BE2C (cell line): ENCODE measurements around the gene FCGR3A. TPM values are rescaled to one million over a fixed set of nuclear protein-coding genes. Genes with fewer than 3 reads are reported as not detected.
"Not testable (repeated sequence)": the region's sequence is repeated elsewhere in the genome, so short reads cannot be mapped to it uniquely, and the experiment has no call there.

ENCODE experiments used
- DNase-seq: peaks from one replicate; pipeline ENCODE4 v3.0.0-alpha.2; 2020
- H3K27me3 ChIP-seq: fragments of 250-450 bp; sonication (Bioruptor Pico); 2 replicates; pipeline ENCODE4 v1.5.1; 2020; ENCODE audit warnings: mild to moderate bottlenecking
- H3K36me3 ChIP-seq: fragments of 250-450 bp; sonication (Bioruptor Pico); 2 replicates; pipeline ENCODE4 v1.5.1; 2020; ENCODE audit warnings: mild to moderate bottlenecking
- H3K4me1 ChIP-seq: fragments of 250-450 bp; sonication (Bioruptor Pico); 2 replicates; pipeline ENCODE4 v1.5.1; 2020
- H3K4me3 ChIP-seq: 2 replicates; pipeline ENCODE4 v1.5.1; 2011; ENCODE audit warnings: low read depth, low read length
- H3K9me3 ChIP-seq: fragments of 250-450 bp; sonication (Bioruptor Pico); 2 replicates; pipeline ENCODE4 v1.5.1; 2020
- CTCF ChIP-seq: IDR thresholded peaks from 2 replicates; pipeline ENCODE4 v1.5.1; 2012; ENCODE audit warnings: mild to moderate bottlenecking, low read depth, low read length
- polyA plus RNA-seq: library from polyadenylated mRNA; unstranded; fragments of >200 nt; gene quantifications from one replicate; pipeline ENCODE4 v1.2.1, GENCODE V29; 2012; ENCODE audit warnings: low read depth, missing spikeins; ENCODE audit not compliant: insufficient read length, insufficient read depth

FCGR3A gene
- not detected for polyA plus RNA-seq

GRCh38 chr1:161549652-161550051 is at the start of gene FCGR3A:
Gene FCGR3A, minus strand, starts transcription at chr1:161549818. Its CDS starts 82 bp downstream, at chr1:161549736.
- H3K36me3 ChIP-seq = no peaks in the 10 kb centered on the region
- H3K4me3 ChIP-seq = no peak within 1 kb of the TSS
- DNase-seq = no peak
- no peaks in the 10 kb centered on the region for H3K9me3 ChIP-seq
- no peak for TF ChIP-seq CTCF
- H3K4me1 ChIP-seq = no peaks in the 10 kb centered on the region
- H3K27me3 ChIP-seq = no peaks in the 10 kb centered on the region

- DNase-seq, H3K36me3 ChIP-seq, H3K4me3 ChIP-seq, H3K4me1 ChIP-seq, H3K9me3 ChIP-seq, H3K27me3 ChIP-seq: not testable (repeated sequence)
Measured at GRCh38 chr1:161597077-161597476, 47.5 kb upstream of the FCGR3A start.

- H3K4me3 ChIP-seq, H3K36me3 ChIP-seq, H3K9me3 ChIP-seq, H3K4me1 ChIP-seq, H3K27me3 ChIP-seq, DNase-seq: not testable (repeated sequence)
Measured at GRCh38 chr1:161595583-161595982, 46.0 kb upstream of the FCGR3A start.

GRCh38 chr1:161595173-161595572 is 45.6 kb upstream of the FCGR3A start:
- H3K4me1 ChIP-seq, H3K4me3 ChIP-seq, H3K36me3 ChIP-seq, H3K27me3 ChIP-seq, H3K9me3 ChIP-seq, DNase-seq: not testable (repeated sequence)

- not testable (repeated sequence) for H3K9me3 ChIP-seq, H3K36me3 ChIP-seq, H3K27me3 ChIP-seq, H3K4me1 ChIP-seq, DNase-seq, H3K4me3 ChIP-seq
Measured at GRCh38 chr1:161594269-161594984, 44.8 kb upstream of the FCGR3A start.

GRCh38 chr1:161593092-161593755 is 43.6 kb upstream of the FCGR3A start:
- not testable (repeated sequence) for H3K4me3 ChIP-seq, H3K4me1 ChIP-seq, DNase-seq, H3K27me3 ChIP-seq, H3K9me3 ChIP-seq, H3K36me3 ChIP-seq

- not testable (repeated sequence) for H3K27me3 ChIP-seq, H3K4me3 ChIP-seq, H3K36me3 ChIP-seq, H3K9me3 ChIP-seq, H3K4me1 ChIP-seq, DNase-seq
Measured at GRCh38 chr1:161592586-161592985, 43.0 kb upstream of the FCGR3A start.

GRCh38 chr1:161589920-161590319 is 40.3 kb upstream of the FCGR3A start:
- not testable (repeated sequence) for DNase-seq, H3K27me3 ChIP-seq, H3K4me1 ChIP-seq, H3K36me3 ChIP-seq, H3K9me3 ChIP-seq, H3K4me3 ChIP-seq

GRCh38 chr1:161589365-161589764 is 39.7 kb upstream of the FCGR3A start:
- not testable (repeated sequence) for H3K36me3 ChIP-seq, DNase-seq, H3K4me1 ChIP-seq, H3K27me3 ChIP-seq, H3K9me3 ChIP-seq, H3K4me3 ChIP-seq

- not testable (repeated sequence) for H3K36me3 ChIP-seq, H3K9me3 ChIP-seq, H3K4me3 ChIP-seq, H3K4me1 ChIP-seq, H3K27me3 ChIP-seq, DNase-seq
Measured at GRCh38 chr1:161588596-161588995, 39.0 kb upstream of the FCGR3A start.

GRCh38 chr1:161582882-161583281 is 33.3 kb upstream of the FCGR3A start:
- H3K4me3 ChIP-seq, DNase-seq, H3K36me3 ChIP-seq: not testable (repeated sequence)

GRCh38 chr1:161580879-161581537 is 31.4 kb upstream of the FCGR3A start:
- H3K27me3 ChIP-seq, H3K9me3 ChIP-seq, H3K4me3 ChIP-seq, H3K36me3 ChIP-seq, DNase-seq, H3K4me1 ChIP-seq: not testable (repeated sequence)

More at GRCh38 chr1:161582882-161583281, 33.3 kb upstream of the FCGR3A start:
- not testable (repeated sequence) for H3K9me3 ChIP-seq, H3K4me1 ChIP-seq, H3K27me3 ChIP-seq

GRCh38 chr1:161579856-161580507 is 30.4 kb upstream of the FCGR3A start:
- DNase-seq, H3K36me3 ChIP-seq, H3K4me1 ChIP-seq, H3K27me3 ChIP-seq, H3K4me3 ChIP-seq, H3K9me3 ChIP-seq: not testable (repeated sequence)

- not testable (repeated sequence) for H3K4me3 ChIP-seq, H3K36me3 ChIP-seq, H3K27me3 ChIP-seq, H3K9me3 ChIP-seq, H3K4me1 ChIP-seq, DNase-seq
Measured at GRCh38 chr1:161576676-161577075, 27.1 kb upstream of the FCGR3A start.
